GM12878 (cell line): Measurements from ENCODE around the gene ALB. TPM values are rescaled to one million over a fixed set of nuclear protein-coding genes. Genes with fewer than 3 reads are reported as not detected.

Experiments
- ATAC-seq: fragments of 200-7000 bp; cut with Tn5 transposase; 3 replicates; pipeline ENCODE4 v1.9.1; 2020; ENCODE audit warnings: mild to moderate bottlenecking, moderate library complexity
- BruUV-seq: library from RNA; stranded (reverse); fragments of 400-500 nt; replicated peaks from 2 replicates; lab custom pipeline; 2021; lab: Mats Ljungman, UMichigan
- CTCF ChIA-PET: fragments of 300-600 bp; sonication (Branson Sonifier 250); formaldehyde crosslinking; extraction: SDS; loops from one replicate; lab custom pipeline; 2021; ENCODE audit warnings: inconsistent platforms; lab: Yijun Ruan, JAX
- POLR2A ChIA-PET: fragments of 350-600 bp; formaldehyde crosslinking; extraction: SDS; loops from one replicate; lab custom pipeline; 2021; ENCODE audit warnings: inconsistent platforms; lab: Charles Lee
- RAD21 ChIA-PET: fragments of 300-600 bp; sonication (Branson Sonifier 250); formaldehyde crosslinking; loops from one replicate; lab custom pipeline; 2023; ENCODE audit warnings: antibody characterized with exemption; ENCODE audit not compliant: unreplicated experiment; lab: Charles Lee
- SMC1A ChIA-PET: fragments of 300-600 bp; sonication (Branson Sonifier 250); formaldehyde crosslinking; loops from one replicate; lab custom pipeline; 2023; ENCODE audit not compliant: unreplicated experiment, uncharacterized antibody; lab: Charles Lee
- DNase-seq: peaks from one replicate; pipeline ENCODE4 v3.0.0-alpha.2; 2011; ENCODE audit warnings: low read depth, low spot score
- FAIRE-seq: peaks from 3 replicates; lab custom pipeline; 2011; peaks lifted over from hg19 to GRCh38; lab: Jason Lieb, UNC
- H2AFZ ChIP-seq: 2 replicates; pipeline ENCODE4 v1.6.0; 2011; ENCODE audit warnings: low read depth, low read length, control low read depth; ENCODE audit not compliant: control insufficient read depth
- H3K27ac ChIP-seq: 2 replicates; pipeline ENCODE4 v1.5.1; 2011; ENCODE audit warnings: control low read depth; ENCODE audit not compliant: control insufficient read depth, insufficient read depth
- H3K27me3 ChIP-seq, 2 experiments: replicated peaks in 1 of 2; 2 replicates each; pipeline versions ENCODE4 v1.6.0 to v1.6.1; 2011; ENCODE audit warnings: low read length in 1 of 2; ENCODE audit not compliant: control insufficient read depth in 2 of 2, insufficient read depth in 2 of 2
- H3K36me3 ChIP-seq, 2 experiments: 2 replicates each; pipeline ENCODE4 v1.5.1; 2011; ENCODE audit warnings: low read length in 1 of 2; ENCODE audit not compliant: control insufficient read depth in 2 of 2, insufficient read depth in 2 of 2
- H3K4me1 ChIP-seq: 2 replicates; pipeline ENCODE4 v1.6.1; 2011; ENCODE audit warnings: mild to moderate bottlenecking, low read length, moderate library complexity, mixed read lengths; ENCODE audit not compliant: control insufficient read depth, insufficient read depth
- H3K4me2 ChIP-seq: 2 replicates; pipeline ENCODE4 v1.6.0; 2011; ENCODE audit warnings: control low read depth; ENCODE audit not compliant: control insufficient read depth, insufficient read depth
- H3K4me3 ChIP-seq: fragments of 200-600 bp; sonication (generic); 2 replicates; pipeline ENCODE4 v1.5.1; 2016
- H3K79me2 ChIP-seq: 2 replicates; pipeline ENCODE4 v1.6.0; 2011; ENCODE audit warnings: low read length; ENCODE audit not compliant: control insufficient read depth, insufficient read depth
- H3K9ac ChIP-seq: 2 replicates; pipeline ENCODE4 v1.8.0; 2011; ENCODE audit warnings: low read length, control low read depth, mixed read lengths; ENCODE audit not compliant: control insufficient read depth, insufficient read depth
- H3K9me3 ChIP-seq: replicated peaks from 3 replicates; pipeline ENCODE4 v1.5.1; 2011; ENCODE audit warnings: mild to moderate bottlenecking, low read length; ENCODE audit not compliant: control insufficient read depth, insufficient read depth
- H4K20me1 ChIP-seq: 2 replicates; pipeline ENCODE4 v1.6.0; 2011; ENCODE audit not compliant: control insufficient read depth, insufficient read depth
- BACH1 ChIP-seq: fragments of 450-650 bp; IDR thresholded peaks from 2 replicates; pipeline ENCODE4 v1.6.1; 2017; ENCODE audit warnings: mild to moderate bottlenecking, borderline replicate concordance
- CBX3 ChIP-seq: fragments of 200-600 bp; sonication (generic); IDR thresholded peaks from 2 replicates; pipeline ENCODE4 v1.6.1; 2016; ENCODE audit warnings: low read depth, borderline replicate concordance
- CEBPB ChIP-seq, 2 experiments: fragments of 150-350 bp in 1 of 2; IDR thresholded peaks; 2 replicates each; pipeline ENCODE4 v1.6.1; 2012 to 2014; ENCODE audit warnings: low read depth in 2 of 2, low read length in 2 of 2, borderline replicate concordance in 1 of 2, inconsistent platforms in 1 of 2
- ETV6 ChIP-seq, 2 experiments: fragments of 450-650 bp in 1 of 2; IDR thresholded peaks in 1 of 2; conservative IDR thresholded peaks in 1 of 2; 2 replicates each; pipeline ENCODE4 v1.6.1; 2014; ENCODE audit warnings: antibody characterized with exemption in 1 of 2, borderline replicate concordance in 1 of 2, low read depth in 1 of 2, mild to moderate bottlenecking in 1 of 2, moderate library complexity in 1 of 2
- IRF4 ChIP-seq: IDR thresholded peaks from 2 replicates; pipeline ENCODE4 v1.6.1; 2011; ENCODE audit warnings: low read depth, low read length
- MEF2A ChIP-seq: IDR thresholded peaks from 2 replicates; pipeline ENCODE4 v1.6.1; 2011; ENCODE audit warnings: low read depth, mild to moderate bottlenecking, low read length, moderate library complexity; ENCODE audit not compliant: insufficient read depth
- NR2F1 ChIP-seq: fragments of 450-650 bp; conservative IDR thresholded peaks from 2 replicates; pipeline ENCODE4 v1.6.1; 2017; ENCODE audit warnings: mild to moderate bottlenecking
- PML ChIP-seq: IDR thresholded peaks from 2 replicates; pipeline ENCODE4 v1.6.1; 2012; ENCODE audit warnings: low read length, inconsistent platforms
- POLR2AphosphoS2 ChIP-seq: IDR thresholded peaks from 2 replicates; pipeline ENCODE4 v1.6.1; 2011; ENCODE audit warnings: low read depth, mild to moderate bottlenecking, low read length, improper control_type of control experiment, moderate library complexity
- RAD21 ChIP-seq: IDR thresholded peaks from 2 replicates; pipeline ENCODE4 v1.6.1; 2011; ENCODE audit warnings: mild to moderate bottlenecking, low read depth, low read length, moderate library complexity; ENCODE audit not compliant: insufficient read depth
- SMARCA5 ChIP-seq: fragments of 450-650 bp; IDR thresholded peaks from 2 replicates; pipeline ENCODE4 v1.6.1; 2017; ENCODE audit warnings: mild to moderate bottlenecking
- SRF ChIP-seq, 2 experiments: IDR thresholded peaks; 2 replicates each; pipeline ENCODE4 v1.6.1; 2011; ENCODE audit warnings: low read depth in 2 of 2, low read length in 2 of 2, mild to moderate bottlenecking in 1 of 2, moderate library complexity in 1 of 2
- STAT1 ChIP-seq: fragments of 450-650 bp; conservative IDR thresholded peaks from 2 replicates; pipeline ENCODE4 v1.6.1; 2014; ENCODE audit warnings: antibody characterized with exemption, mild to moderate bottlenecking
- SUZ12 ChIP-seq: fragments of 200-600 bp; sonication (generic); IDR thresholded peaks from one replicate; pipeline ENCODE4 v1.6.1; 2018; ENCODE audit warnings: antibody characterized with exemption, mild to moderate bottlenecking; ENCODE audit not compliant: unreplicated experiment
- TARDBP ChIP-seq: IDR thresholded peaks from 2 replicates; pipeline ENCODE4 v1.6.1; 2016; ENCODE audit warnings: borderline replicate concordance
- WGBS: methylation state at CpG from one replicate; pipeline ENCODE4 v1.1.6; 2016; ENCODE audit warnings: low lambda C conversion rate; ENCODE audit not compliant: insufficient replicate concordance, insufficient coverage; ENCODE audit errors: missing lambda C conversion rate; 5-methylcytosine and 5-hydroxymethylcytosine counted together
- in situ Hi-C: fragments of 300-500 bp; cut with MboI; formaldehyde crosslinking; loops from 9 replicates; pipeline ENCODE4 v1.14.3; 2018; ENCODE audit warnings: mixed read lengths
- intact Hi-C: fragments of 100-400 bp; cut with micrococcal nuclease; formaldehyde crosslinking; loops from one replicate; pipeline ENCODE4 v1.14.2; 2022; ENCODE audit not compliant: unreplicated experiment
- polyA plus RNA-seq, 11 experiments: library from polyadenylated mRNA; depleted of rRNA in 4 of 11; unstranded in 6 of 11; stranded (reverse) in 5 of 11; fragments of >200 nt; fragmentation: Nextera tagmentation in 4 of 11; fragmentation: Illumina TruSeq in 1 of 11; extraction: Ambion mirVana in 4 of 11; extraction: Trizol in 1 of 11; gene quantifications; 1 replicate in 1 of 11; 2 replicates in 10 of 11; pipeline versions ENCODE4 v1.2.1 to v1.2.3, GENCODE V29; 2011 to 2016; ENCODE audit warnings: inconsistent platforms in 2 of 11, missing spikeins in 2 of 11, low read depth in 1 of 11
- total RNA-seq, 4 experiments: library from RNA; depleted of rRNA in 3 of 4; stranded (reverse); fragments of >200 nt in 3 of 4; fragmentation: Illumina TruSeq in 1 of 4; extraction: Trizol in 1 of 4; gene quantifications; 2 replicates each; pipeline versions ENCODE4 v1.2.1 to v1.2.3, GENCODE V29; 2013 to 2021
- TF ChIP-seq, protein P1 (sequence below): fragments of 450-650 bp; IDR thresholded peaks from 2 replicates; pipeline ENCODE4 v1.6.1; 2017; ENCODE audit warnings: antibody characterized with exemption, mild to moderate bottlenecking, moderate library complexity
- TF ChIP-seq, protein P2 (sequence below): IDR thresholded peaks from 2 replicates; pipeline ENCODE4 v1.6.1; 2011; ENCODE audit warnings: low read depth, low read length, improper control_type of control experiment, borderline replicate concordance
- TF ChIP-seq, protein P3 (sequence below): IDR thresholded peaks from 2 replicates; pipeline ENCODE4 v1.6.1; 2011; ENCODE audit warnings: borderline replicate concordance, low read depth, mild to moderate bottlenecking, moderate library complexity, low read length; ENCODE audit not compliant: insufficient read depth, poor library complexity, severe bottlenecking

Gene ALB
- total and polyA plus RNA-seq, 10 of the 15 experiments (the other 5 are each of a cell fraction or from before 2014, with no cell fraction given), result 0.05 to 29.0 TPM; not detected in 8

DNA sequence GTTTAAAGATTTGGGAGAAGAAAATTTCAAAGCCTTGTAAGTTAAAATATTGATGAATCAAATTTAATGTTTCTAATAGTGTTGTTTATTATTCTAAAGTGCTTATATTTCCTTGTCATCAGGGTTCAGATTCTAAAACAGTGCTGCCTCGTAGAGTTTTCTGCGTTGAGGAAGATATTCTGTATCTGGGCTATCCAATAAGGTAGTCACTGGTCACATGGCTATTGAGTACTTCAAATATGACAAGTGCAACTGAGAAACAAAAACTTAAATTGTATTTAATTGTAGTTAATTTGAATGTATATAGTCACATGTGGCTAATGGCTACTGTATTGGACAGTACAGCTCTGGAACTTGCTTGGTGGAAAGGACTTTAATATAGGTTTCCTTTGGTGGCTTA is 1.1 kb downstream of the ALB start:
- FAIRE-seq (no peak), ATAC-seq (no peak)
- H3K4me1 ChIP-seq, result no peaks in the 10 kb centered on the region
- in situ Hi-C loops, result no loop called here
- no peak overlapping the region for H3K4me3 ChIP-seq
- no peak overlapping the region for H3K27ac ChIP-seq
- BruUV-seq, result no TSS peak
- no peaks in the 10 kb centered on the region for H3K79me2 ChIP-seq
- POLR2A ChIA-PET, result no interaction called here
- H3K9ac ChIP-seq, result no peak overlapping the region
- TF ChIP-seq MEF2A, result no peak
- no peak for TF ChIP-seq SRF (IDR thresholded peaks at IDR 0.05; ENCODE audit: low read depth in 2 of 2, low read length in 2 of 2)
- TF ChIP-seq CEBPB (IDR thresholded peaks at IDR 0.05; ENCODE audit: borderline replicate concordance in 1 of 2, low read depth in 2 of 2, low read length in 2 of 2), result no peak
- no peak for TF ChIP-seq SMARCA5
- TF ChIP-seq, protein P1, sequence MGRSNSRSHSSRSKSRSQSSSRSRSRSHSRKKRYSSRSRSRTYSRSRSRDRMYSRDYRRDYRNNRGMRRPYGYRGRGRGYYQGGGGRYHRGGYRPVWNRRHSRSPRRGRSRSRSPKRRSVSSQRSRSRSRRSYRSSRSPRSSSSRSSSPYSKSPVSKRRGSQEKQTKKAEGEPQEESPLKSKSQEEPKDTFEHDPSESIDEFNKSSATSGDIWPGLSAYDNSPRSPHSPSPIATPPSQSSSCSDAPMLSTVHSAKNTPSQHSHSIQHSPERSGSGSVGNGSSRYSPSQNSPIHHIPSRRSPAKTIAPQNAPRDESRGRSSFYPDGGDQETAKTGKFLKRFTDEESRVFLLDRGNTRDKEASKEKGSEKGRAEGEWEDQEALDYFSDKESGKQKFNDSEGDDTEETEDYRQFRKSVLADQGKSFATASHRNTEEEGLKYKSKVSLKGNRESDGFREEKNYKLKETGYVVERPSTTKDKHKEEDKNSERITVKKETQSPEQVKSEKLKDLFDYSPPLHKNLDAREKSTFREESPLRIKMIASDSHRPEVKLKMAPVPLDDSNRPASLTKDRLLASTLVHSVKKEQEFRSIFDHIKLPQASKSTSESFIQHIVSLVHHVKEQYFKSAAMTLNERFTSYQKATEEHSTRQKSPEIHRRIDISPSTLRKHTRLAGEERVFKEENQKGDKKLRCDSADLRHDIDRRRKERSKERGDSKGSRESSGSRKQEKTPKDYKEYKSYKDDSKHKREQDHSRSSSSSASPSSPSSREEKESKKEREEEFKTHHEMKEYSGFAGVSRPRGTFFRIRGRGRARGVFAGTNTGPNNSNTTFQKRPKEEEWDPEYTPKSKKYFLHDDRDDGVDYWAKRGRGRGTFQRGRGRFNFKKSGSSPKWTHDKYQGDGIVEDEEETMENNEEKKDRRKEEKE, result no peak
- TF ChIP-seq, protein P2, sequence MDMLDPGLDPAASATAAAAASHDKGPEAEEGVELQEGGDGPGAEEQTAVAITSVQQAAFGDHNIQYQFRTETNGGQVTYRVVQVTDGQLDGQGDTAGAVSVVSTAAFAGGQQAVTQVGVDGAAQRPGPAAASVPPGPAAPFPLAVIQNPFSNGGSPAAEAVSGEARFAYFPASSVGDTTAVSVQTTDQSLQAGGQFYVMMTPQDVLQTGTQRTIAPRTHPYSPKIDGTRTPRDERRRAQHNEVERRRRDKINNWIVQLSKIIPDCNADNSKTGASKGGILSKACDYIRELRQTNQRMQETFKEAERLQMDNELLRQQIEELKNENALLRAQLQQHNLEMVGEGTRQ, result no peak
- TF ChIP-seq ETV6 (conservative IDR thresholded peaks at IDR 0.05 in 1 of 2, IDR thresholded peaks at IDR 0.05 in 1 of 2; ENCODE audit: borderline replicate concordance in 1 of 2, low read depth in 1 of 2), result no peak
- no peak for TF ChIP-seq BACH1
- no peak for TF ChIP-seq POLR2AphosphoS2
- no peak for TF ChIP-seq NR2F1
- no peak for TF ChIP-seq SUZ12
- TF ChIP-seq RAD21, result no peak
- TF ChIP-seq PML, result no peak
- TF ChIP-seq TARDBP, result no peak
- TF ChIP-seq, protein P3, sequence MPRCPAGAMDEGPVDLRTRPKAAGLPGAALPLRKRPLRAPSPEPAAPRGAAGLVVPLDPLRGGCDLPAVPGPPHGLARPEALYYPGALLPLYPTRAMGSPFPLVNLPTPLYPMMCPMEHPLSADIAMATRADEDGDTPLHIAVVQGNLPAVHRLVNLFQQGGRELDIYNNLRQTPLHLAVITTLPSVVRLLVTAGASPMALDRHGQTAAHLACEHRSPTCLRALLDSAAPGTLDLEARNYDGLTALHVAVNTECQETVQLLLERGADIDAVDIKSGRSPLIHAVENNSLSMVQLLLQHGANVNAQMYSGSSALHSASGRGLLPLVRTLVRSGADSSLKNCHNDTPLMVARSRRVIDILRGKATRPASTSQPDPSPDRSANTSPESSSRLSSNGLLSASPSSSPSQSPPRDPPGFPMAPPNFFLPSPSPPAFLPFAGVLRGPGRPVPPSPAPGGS, result no peak
- no peak for TF ChIP-seq STAT1
- TF ChIP-seq CBX3, result no peak
- TF ChIP-seq IRF4, result no peak
- TF ChIP-seq, all 136 proteins: peak for 0
- Histone ChIP-seq H2AFZ (no peak overlapping the region), H3K27me3 (no peaks in the 10 kb centered on the region), H3K9me3 (no peaks in the 10 kb centered on the region), H3K36me3 (no peaks in the 10 kb centered on the region), H3K4me2 (no peak overlapping the region), H4K20me1 (no peaks in the 10 kb centered on the region)
- SMC1A ChIA-PET, result no interaction called here
- RAD21 ChIA-PET, result no interaction called here
- DNase-seq, result no peak
- WGBS, result 94% methylated on average over 2 of the region's 2 CpGs
- intact Hi-C loops, result no loop called here
- CTCF ChIA-PET, result no interaction called here
